GM21381 (cell line): ENCODE data around the gene TMIGD2.

ENCODE experiments used
- ATAC-seq: cut with Tn5 transposase; IDR thresholded peaks from one replicate; pipeline ENCODE4 v1.9.1; 2021; ENCODE audit warnings: mild to moderate bottlenecking, moderate library complexity; ENCODE audit not compliant: unreplicated experiment

Gene TMIGD2

GRCh38 chr19:4327252-4327876, 25.2 kb upstream of the TMIGD2 start:
- no peak for ATAC-seq

GRCh38 chr19:4326837-4327251, 24.7 kb upstream of the TMIGD2 start:
- ATAC-seq = no peak

- no peak for ATAC-seq
Measured at GRCh38 chr19:4326215-4326836, 24.1 kb upstream of the TMIGD2 start.

- ATAC-seq = no peak
Measured at GRCh38 chr19:4324228-4324627, 22.0 kb upstream of the TMIGD2 start.

- no peak for ATAC-seq
Measured at GRCh38 chr19:4323692-4324091, 21.5 kb upstream of the TMIGD2 start.

- no peak for ATAC-seq
Measured at GRCh38 chr19:4322942-4323665, 20.9 kb upstream of the TMIGD2 start.

- no peak for ATAC-seq
Measured at GRCh38 chr19:4320419-4320818, 18.2 kb upstream of the TMIGD2 start.

- ATAC-seq = no peak
Measured at GRCh38 chr19:4319067-4319718, 17.0 kb upstream of the TMIGD2 start.

GRCh38 chr19:4318460-4318859, 16.3 kb upstream of the TMIGD2 start:
- ATAC-seq = no peak

- ATAC-seq = no peak
Measured at GRCh38 chr19:4316956-4317355, 14.8 kb upstream of the TMIGD2 start.

GRCh38 chr19:4313847-4314490, 11.8 kb upstream of the TMIGD2 start:
- ATAC-seq = no peak

GRCh38 chr19:4310247-4311121, 8.3 kb upstream of the TMIGD2 start:
- no peak for ATAC-seq

GRCh38 chr19:4305659-4306058, 3.5 kb upstream of the TMIGD2 start:
- ATAC-seq = no peak

GRCh38 chr19:4305257-4305612, 3.0 kb upstream of the TMIGD2 start:
- ATAC-seq = no peak

- ATAC-seq = no peak
Measured at GRCh38 chr19:4304538-4305256, 2.5 kb upstream of the TMIGD2 start, which contains the start of gene FSD1. Gene FSD1, plus strand, starts transcription at chr19:4304598. Its CDS starts 149 bp downstream, at chr19:4304747.

GRCh38 chr19:4303819-4304537, 1.8 kb upstream of the TMIGD2 start:
- ATAC-seq = no peak

- ATAC-seq = no peak
Measured at GRCh38 chr19:4301590-4302242, 473 bp downstream of the TMIGD2 start.

GRCh38 chr19:4300589-4300988, 1.6 kb downstream of the TMIGD2 start:
- ATAC-seq = no peak
